GM18507 (cell line): ENCODE measurements around the gene ZC3HAV1.
A peak's percentile ranks its signal among the peaks of the same experiment; 100 is the strongest.
"Not testable (repeated sequence)": the region's sequence is repeated elsewhere in the genome, so short reads cannot be mapped to it uniquely, and the experiment has no call there.

ENCODE experiments used
- DNase-seq: peaks from one replicate; pipeline ENCODE4 v3.0.0; 2011; ENCODE audit warnings: low read depth; ENCODE audit not compliant: insufficient read length; ENCODE audit errors: extremely low spot score
- FAIRE-seq: peaks from 2 replicates; lab custom pipeline; 2011; peaks lifted over from hg19 to GRCh38; lab: Jason Lieb, UNC

Gene ZC3HAV1

GRCh38 chr7:139092090-139092796 is 17.3 kb downstream of the ZC3HAV1 start:
- FAIRE-seq (no peak), DNase-seq (no peak)

- FAIRE-seq (no peak), DNase-seq (no peak)
Observed at GRCh38 chr7:139091677-139091996, 17.9 kb downstream of the ZC3HAV1 start.

- DNase-seq (no peak), FAIRE-seq (no peak)
Observed at GRCh38 chr7:139089118-139089517, 20.4 kb downstream of the ZC3HAV1 start.

- FAIRE-seq: no peak
Observed at GRCh38 chr7:139088268-139088667, 21.3 kb downstream of the ZC3HAV1 start.

GRCh38 chr7:139087212-139087611 is 22.3 kb downstream of the ZC3HAV1 start:
- DNase-seq (no peak), FAIRE-seq (no peak)

More at GRCh38 chr7:139088268-139088667, 21.3 kb downstream of the ZC3HAV1 start:
- DNase-seq: no peak

- no peak for FAIRE-seq
- DNase-seq: no peak
Observed at GRCh38 chr7:139086454-139086853, 23.1 kb downstream of the ZC3HAV1 start.

- FAIRE-seq: no peak
- no peak for DNase-seq
Observed at GRCh38 chr7:139084709-139085108, 24.8 kb downstream of the ZC3HAV1 start.

GRCh38 chr7:139081584-139081983 is 27.9 kb downstream of the ZC3HAV1 start:
- no peak for FAIRE-seq

GRCh38 chr7:139080905-139081304 is 28.6 kb downstream of the ZC3HAV1 start:
- no peak for DNase-seq
- no peak for FAIRE-seq

More at GRCh38 chr7:139081584-139081983, 27.9 kb downstream of the ZC3HAV1 start:
- no peak for DNase-seq

GRCh38 chr7:139079861-139080260 is 29.7 kb downstream of the ZC3HAV1 start:
- FAIRE-seq (no peak), DNase-seq (no peak)

GRCh38 chr7:139078911-139079310 is 30.6 kb downstream of the ZC3HAV1 start:
- DNase-seq (no peak), FAIRE-seq (no peak)

GRCh38 chr7:139078399-139078798 is 31.1 kb downstream of the ZC3HAV1 start:
- DNase-seq (no peak), FAIRE-seq (no peak)

GRCh38 chr7:139077706-139078105 is 31.8 kb downstream of the ZC3HAV1 start:
- not testable (repeated sequence) for FAIRE-seq, DNase-seq

GRCh38 chr7:139075871-139076686 is 33.4 kb downstream of the ZC3HAV1 start:
- no peak for DNase-seq
- no peak for FAIRE-seq

GRCh38 chr7:139075031-139075652 is 34.4 kb downstream of the ZC3HAV1 start:
- DNase-seq (peak; percentile 38), FAIRE-seq (peak; percentile 73)

GRCh38 chr7:139072796-139073195 is 36.7 kb downstream of the ZC3HAV1 start:
- FAIRE-seq (no peak), DNase-seq (no peak)

- DNase-seq: no peak
- FAIRE-seq: no peak
Observed at GRCh38 chr7:139071680-139072079, 37.8 kb downstream of the ZC3HAV1 start.

- FAIRE-seq: no peak
- no peak for DNase-seq
Observed at GRCh38 chr7:139068544-139069399, 40.7 kb downstream of the ZC3HAV1 start.

GRCh38 chr7:139066315-139066714 is 43.2 kb downstream of the ZC3HAV1 start:
- FAIRE-seq: no peak
- DNase-seq: no peak

- FAIRE-seq (no peak), DNase-seq (no peak)
Observed at GRCh38 chr7:139065323-139065722, 44.2 kb downstream of the ZC3HAV1 start.
